ENCODE data around the gene LIPE.

- TF ChIP-seq CTCF (IDR thresholded peaks at IDR 0.05) (no peak), POLR2A (IDR thresholded peaks at IDR 0.05) (no peak), EP300 (IDR thresholded peaks at IDR 0.05) (peak in 1 of 2 donors; percentile 19)
These were observed 8.8 kb upstream of the LIPE start for GRCh38 chr19:42436006-42436405.

Measured in tibial nerve (tissue), 4 donors.